Testis (tissue), 2 donors: ENCODE measurements around the gene HOOK1.

Experiments
- CTCF ChIP-seq, 3 experiments: fragments of 450-650 bp in 2 of 3; fragments of 200-600 bp in 1 of 3; sonication (generic) in 1 of 3; IDR thresholded peaks; one replicate each; pipeline ENCODE4 v1.5.1; 2016 to 2019; ENCODE audit warnings: antibody characterized with exemption in 3 of 3, mild to moderate bottlenecking in 2 of 3, moderate library complexity in 1 of 3
- POLR2A ChIP-seq: fragments of 450-650 bp; IDR thresholded peaks from one replicate; pipeline ENCODE4 v1.6.1; 2017; ENCODE audit warnings: antibody characterized with exemption, mild to moderate bottlenecking, moderate library complexity

DNA sequence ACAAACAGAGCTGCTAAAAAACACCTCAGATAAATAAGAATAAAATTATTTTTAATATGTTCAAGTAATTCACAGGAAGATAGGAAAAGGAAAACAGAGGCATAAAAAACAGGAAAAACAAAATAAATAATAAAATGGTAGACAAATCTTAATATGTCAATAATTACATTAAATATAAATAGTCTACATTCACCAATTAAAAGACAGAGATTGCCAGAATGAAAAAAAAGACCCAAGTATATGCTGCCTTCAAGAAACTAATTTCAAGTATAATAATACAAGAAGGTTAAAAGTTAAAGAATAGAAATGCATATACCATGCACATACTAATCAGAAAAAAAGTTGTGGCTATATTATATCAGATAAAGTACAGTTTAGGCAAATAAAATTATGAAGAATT, 109.9 kb downstream of the HOOK1 start:
- TF ChIP-seq CTCF (IDR thresholded peaks at IDR 0.05), result no peak
- TF ChIP-seq POLR2A, result no peak
